Nucleus accumbens (tissue), 56 donors: ENCODE measurements around the gene SPACA9.

Source experiments
- DNase-seq, 56 donors: peaks; one replicate each; lab custom pipeline; 2025; lab: John Stamatoyannopoulos, UW

The SPACA9 gene

GRCh38 chr9:132935026-132935425 is 56.3 kb downstream of the SPACA9 start:
- no peak for DNase-seq

- no peak for DNase-seq
Observed at GRCh38 chr9:132937463-132937901, 58.8 kb downstream of the SPACA9 start.

GRCh38 chr9:132939169-132939568 is 60.5 kb downstream of the SPACA9 start:
- DNase-seq, result no peak
